Hair follicular keratinocyte (primary cell): Measurements from ENCODE around the gene SKP2. TPM values are rescaled to one million over a fixed set of nuclear protein-coding genes. Genes with fewer than 3 reads are reported as not detected.

Experiments
- total RNA-seq: library from RNA; depleted of rRNA; stranded (reverse); fragments of >200 nt; gene quantifications from 2 replicates; pipeline ENCODE4 v1.2.3, GENCODE V29; 2015

The SKP2 gene
- total RNA-seq, result 27.9 and 48.9 TPM in 2 replicates

GRCh38 chr5:36151434-36152323 is at the start of gene SKP2, which contains the start of gene LMBRD2:
Gene SKP2 (plus strand): TSS chr5:36152111. CDS start chr5:36152263, 152 bp downstream.
Gene LMBRD2 (minus strand): TSS chr5:36151887. CDS start chr5:36143349, 8,538 bp downstream.

Other genes with a start within 250 kb of the SKP2 start
- gene CAPSL, start 213.5 kb upstream of the SKP2 start, total RNA-seq, result not detected in 2 replicates
- gene UGT3A1, start 160.7 kb upstream of the SKP2 start, total RNA-seq, result not detected in 2 replicates
- 0.08 and 0.30 TPM in 2 replicates for gene UGT3A2, start 85.2 kb upstream of the SKP2 start, total RNA-seq
- gene LMBRD2, start 224 bp upstream of the SKP2 start, total RNA-seq, result 3.3 and 3.9 TPM in 2 replicates
- gene NADK2, start 89.8 kb downstream of the SKP2 start, total RNA-seq, result 18.6 and 19.9 TPM in 2 replicates
- not detected in 2 replicates for gene RANBP3L, start 149.8 kb downstream of the SKP2 start, total RNA-seq